B cell (primary cell): ENCODE measurements around the gene ASTL. TPM values are rescaled to one million over a fixed set of nuclear protein-coding genes. Genes with fewer than 3 reads are reported as not detected.

ENCODE experiments used
- ATAC-seq: fragments of 200-7000 bp; cut with Tn5 transposase; one replicate; pipeline ENCODE4 v1.10.0; 2021; ENCODE audit warnings: low read depth, mild to moderate bottlenecking, moderate number of reproducible peaks, moderate library complexity
- CTCF ChIA-PET: fragments of 350-600 bp; sonication (Branson Sonifier 250); formaldehyde crosslinking; loops from one replicate; lab custom pipeline; 2021; ENCODE audit warnings: antibody characterized with exemption, inconsistent platforms; lab: Charles Lee
- POLR2A ChIA-PET: fragments of 350-600 bp; sonication (Branson Sonifier 250); formaldehyde crosslinking; loops from one replicate; lab custom pipeline; 2021; ENCODE audit warnings: antibody characterized with exemption; lab: Charles Lee
- DNase-seq: peaks from one replicate; pipeline ENCODE4 v3.0.0; 2013
- H2AFZ ChIP-seq: 2 replicates; pipeline ENCODE4 v1.6.1; 2012; ENCODE audit warnings: mild to moderate bottlenecking, low read depth, low read length; ENCODE audit not compliant: insufficient read depth, poor library complexity, severe bottlenecking
- H3K27ac ChIP-seq, 2 donors: 1 replicate in 1 of 2; 2 replicates in 1 of 2; pipeline ENCODE4 v1.5.1; 2012 to 2013; ENCODE audit warnings: low read length in 2 of 2, mild to moderate bottlenecking in 2 of 2, moderate library complexity in 1 of 2
- H3K27me3 ChIP-seq, 4 experiments: fragments of 200-600 bp in 1 of 4; sonication (generic) in 1 of 4; replicated peaks in 1 of 4; 1 replicate in 2 of 4; 2 replicates in 2 of 4; pipeline versions ENCODE4 v1.6.1 to v1.7.0; 2013 to 2016; ENCODE audit warnings: low read length in 3 of 4, mild to moderate bottlenecking in 2 of 4, mixed read lengths in 1 of 4, moderate library complexity in 1 of 4; ENCODE audit not compliant: insufficient read depth in 4 of 4, control insufficient read depth in 3 of 4; ENCODE audit errors: control extremely low read depth in 1 of 4
- H3K36me3 ChIP-seq, 2 experiments: replicated peaks in 1 of 2; 1 replicate in 1 of 2; 2 replicates in 1 of 2; pipeline versions ENCODE4 v1.6.1 to v1.7.1; 2013; ENCODE audit warnings: low read length in 1 of 2; ENCODE audit not compliant: insufficient read depth in 2 of 2, control insufficient read depth in 1 of 2; ENCODE audit errors: control extremely low read depth in 1 of 2, extremely low read depth in 1 of 2
- H3K4me1 ChIP-seq, 2 donors: fragments of 200-600 bp in 1 of 2; sonication (generic) in 1 of 2; 1 replicate in 1 of 2; 2 replicates in 1 of 2; pipeline versions ENCODE4 v1.5.1 to v1.6.1; 2013 to 2017; ENCODE audit warnings: low read length in 2 of 2; ENCODE audit not compliant: control insufficient read depth in 2 of 2, insufficient read depth in 2 of 2
- H3K4me2 ChIP-seq: replicated peaks from 2 replicates; pipeline ENCODE3; 2012; ENCODE audit warnings: mild to moderate bottlenecking, low read depth, low read length; ENCODE audit not compliant: poor library complexity, severe bottlenecking
- H3K4me3 ChIP-seq, 5 experiments: fragments of 200-600 bp in 1 of 5; sonication (generic) in 1 of 5; 1 replicate in 3 of 5; 2 replicates in 2 of 5; pipeline versions ENCODE4 v1.5.1 to v1.7.0; 2011 to 2016; ENCODE audit warnings: low read length in 4 of 5, mild to moderate bottlenecking in 4 of 5, low read depth in 2 of 5, control low read depth in 1 of 5, moderate library complexity in 1 of 5; ENCODE audit not compliant: insufficient read depth in 1 of 5; ENCODE audit errors: control extremely low read depth in 1 of 5, extremely low read depth in 1 of 5
- H3K79me2 ChIP-seq: fragments of 200-600 bp; sonication (generic); one replicate; pipeline ENCODE4 v1.6.0; 2016; ENCODE audit warnings: low read length; ENCODE audit not compliant: control insufficient read depth, insufficient read depth
- H3K9ac ChIP-seq: fragments of 200-600 bp; sonication (generic); 2 replicates; pipeline ENCODE4 v1.6.1; 2017; ENCODE audit warnings: mild to moderate bottlenecking, low read length, moderate library complexity
- H3K9me3 ChIP-seq, 3 donors: one replicate each; pipeline versions ENCODE4 v1.6.1 to v1.7.1; 2013; ENCODE audit warnings: low read length in 2 of 3; ENCODE audit not compliant: control insufficient read depth in 2 of 3, insufficient read depth in 1 of 3; ENCODE audit errors: control extremely low read depth in 1 of 3
- H4K20me1 ChIP-seq: 2 replicates; pipeline ENCODE4 v1.6.0; 2012; ENCODE audit warnings: mild to moderate bottlenecking, low read length; ENCODE audit not compliant: insufficient read depth, control insufficient read depth, poor library complexity, severe bottlenecking
- H3K27ac Mint-ChIP-seq: one replicate; pipeline ENCODE4 v1.8.0; 2021; ENCODE audit warnings: mixed read lengths
- H3K27me3 Mint-ChIP-seq: one replicate; pipeline ENCODE4 v1.8.0; 2021; ENCODE audit warnings: mixed read lengths
- H3K4me1 Mint-ChIP-seq: one replicate; pipeline ENCODE4 v1.8.0; 2021; ENCODE audit warnings: mixed read lengths
- H3K4me3 Mint-ChIP-seq: one replicate; pipeline ENCODE4 v1.8.0; 2021; ENCODE audit warnings: mixed read lengths
- H3K9me3 Mint-ChIP-seq: one replicate; pipeline ENCODE4 v1.8.0; 2022; ENCODE audit warnings: mixed read lengths; ENCODE audit not compliant: insufficient read depth
- EZH2 ChIP-seq: IDR thresholded peaks from 2 replicates; pipeline ENCODE4 v1.6.1; 2012; ENCODE audit warnings: borderline replicate concordance, low read depth, mild to moderate bottlenecking, moderate library complexity, low read length; ENCODE audit not compliant: insufficient read depth, poor library complexity, severe bottlenecking
- WGBS: methylation state at CpG from one replicate; pipeline ENCODE4 v1.1.5; 2013; ENCODE audit warnings: missing lambda C conversion rate; ENCODE audit not compliant: insufficient coverage; 5-methylcytosine and 5-hydroxymethylcytosine counted together
- intact Hi-C: fragments of 100-400 bp; cut with micrococcal nuclease; formaldehyde crosslinking; loops from one replicate; pipeline ENCODE4 v1.10.0; 2022
- polyA plus RNA-seq: library from polyadenylated mRNA; depleted of rRNA; stranded (reverse); fragments of >200 nt; gene quantifications from 2 replicates; pipeline ENCODE4 v1.2.3, GENCODE V29; 2012
- total RNA-seq, 2 donors: library from RNA; stranded (reverse); fragments of 120-200 nt in 1 of 2; gene quantifications; 1 replicate in 1 of 2; 2 replicates in 1 of 2; pipeline versions ENCODE4 v1.2.3 to v1.2.4, GENCODE V29; 2013 to 2022
- TF ChIP-seq, protein P1 (sequence below): fragments of 200-600 bp; IDR thresholded peaks from one replicate; pipeline ENCODE4 v1.8.0; 2022; ENCODE audit warnings: antibody characterized with exemption, mild to moderate bottlenecking

ASTL gene
- total and polyA plus RNA-seq, 2 donors (not counting 1 experiment from before 2014, with no cell fraction given), result 0.15 to 0.59 TPM

DNA sequence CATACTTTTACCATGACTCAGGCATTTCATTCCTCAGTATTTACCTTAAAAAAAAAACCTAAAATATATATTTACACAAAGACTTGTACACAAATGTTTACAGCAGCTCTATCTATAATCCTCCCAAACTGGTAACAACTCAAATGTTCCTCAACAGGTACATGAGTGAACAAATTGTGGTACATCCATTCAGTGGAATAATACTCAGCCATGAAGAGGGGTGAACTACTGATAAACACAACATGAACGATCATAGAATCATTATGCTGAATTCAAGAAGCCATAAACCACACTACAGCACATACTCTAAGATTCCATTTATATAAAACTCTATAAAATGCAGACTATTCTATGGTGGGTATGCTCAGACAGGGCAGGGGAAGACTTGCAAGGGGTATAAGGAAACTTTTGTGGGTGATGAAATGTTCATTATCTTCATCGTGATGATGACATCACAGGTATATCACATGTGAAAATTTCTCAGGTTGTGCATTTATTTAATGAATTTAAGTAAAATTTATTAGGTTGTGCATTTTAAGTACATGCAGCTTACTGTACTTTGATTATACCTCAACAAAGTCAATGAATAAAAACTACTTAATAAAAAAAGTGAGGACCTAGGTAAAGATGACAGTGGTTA, 31.7 kb upstream of the ASTL start:
- no peak overlapping the region for H3K9ac ChIP-seq
- H3K4me2 ChIP-seq, result no peak overlapping the region
- CTCF ChIA-PET, result interaction anchor here (1.0 to 17.6 kb wide), 2 partner anchors 26 to 95 kb away, joined by 3 to 1065 read pairs; partner anchors contain the start of genes ASTL and DUSP2
- H4K20me1 ChIP-seq, result no peaks in the 10 kb centered on the region
- H3K36me3 ChIP-seq, result no peaks in the 10 kb centered on the region
- ATAC-seq (no peak), DNase-seq (no peak)
- no peaks in the 10 kb centered on the region for H3K9me3 Mint-ChIP-seq
- peaks cover 8% of the 10 kb centered on the region for H3K4me1 Mint-ChIP-seq
- H3K4me1 ChIP-seq, result peaks cover 0 to 9% of the 10 kb centered on the region in 2 donors
- TF ChIP-seq, protein P1, sequence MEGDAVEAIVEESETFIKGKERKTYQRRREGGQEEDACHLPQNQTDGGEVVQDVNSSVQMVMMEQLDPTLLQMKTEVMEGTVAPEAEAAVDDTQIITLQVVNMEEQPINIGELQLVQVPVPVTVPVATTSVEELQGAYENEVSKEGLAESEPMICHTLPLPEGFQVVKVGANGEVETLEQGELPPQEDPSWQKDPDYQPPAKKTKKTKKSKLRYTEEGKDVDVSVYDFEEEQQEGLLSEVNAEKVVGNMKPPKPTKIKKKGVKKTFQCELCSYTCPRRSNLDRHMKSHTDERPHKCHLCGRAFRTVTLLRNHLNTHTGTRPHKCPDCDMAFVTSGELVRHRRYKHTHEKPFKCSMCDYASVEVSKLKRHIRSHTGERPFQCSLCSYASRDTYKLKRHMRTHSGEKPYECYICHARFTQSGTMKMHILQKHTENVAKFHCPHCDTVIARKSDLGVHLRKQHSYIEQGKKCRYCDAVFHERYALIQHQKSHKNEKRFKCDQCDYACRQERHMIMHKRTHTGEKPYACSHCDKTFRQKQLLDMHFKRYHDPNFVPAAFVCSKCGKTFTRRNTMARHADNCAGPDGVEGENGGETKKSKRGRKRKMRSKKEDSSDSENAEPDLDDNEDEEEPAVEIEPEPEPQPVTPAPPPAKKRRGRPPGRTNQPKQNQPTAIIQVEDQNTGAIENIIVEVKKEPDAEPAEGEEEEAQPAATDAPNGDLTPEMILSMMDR, result no peak
- TF ChIP-seq EZH2, result no peak
- intact Hi-C loops, result no loop called here
- no peaks in the 10 kb centered on the region for H3K27me3 ChIP-seq
- H3K27ac Mint-ChIP-seq, result no peak overlapping the region
- WGBS, result no CpG with 5 or more reads among the region's 2 CpGs
- no peaks in the 10 kb centered on the region for H3K79me2 ChIP-seq
- H3K27ac ChIP-seq, result no peak overlapping the region
- no peaks in the 10 kb centered on the region for H3K27me3 Mint-ChIP-seq
- no peak overlapping the region for H3K4me3 ChIP-seq
- POLR2A ChIA-PET, result no interaction called here
- H3K9me3 ChIP-seq, result peaks cover 0 to 3% (median 2%) of the 10 kb centered on the region in 3 donors
- H2AFZ ChIP-seq, result no peak overlapping the region
- no peak overlapping the region for H3K4me3 Mint-ChIP-seq

DNA sequence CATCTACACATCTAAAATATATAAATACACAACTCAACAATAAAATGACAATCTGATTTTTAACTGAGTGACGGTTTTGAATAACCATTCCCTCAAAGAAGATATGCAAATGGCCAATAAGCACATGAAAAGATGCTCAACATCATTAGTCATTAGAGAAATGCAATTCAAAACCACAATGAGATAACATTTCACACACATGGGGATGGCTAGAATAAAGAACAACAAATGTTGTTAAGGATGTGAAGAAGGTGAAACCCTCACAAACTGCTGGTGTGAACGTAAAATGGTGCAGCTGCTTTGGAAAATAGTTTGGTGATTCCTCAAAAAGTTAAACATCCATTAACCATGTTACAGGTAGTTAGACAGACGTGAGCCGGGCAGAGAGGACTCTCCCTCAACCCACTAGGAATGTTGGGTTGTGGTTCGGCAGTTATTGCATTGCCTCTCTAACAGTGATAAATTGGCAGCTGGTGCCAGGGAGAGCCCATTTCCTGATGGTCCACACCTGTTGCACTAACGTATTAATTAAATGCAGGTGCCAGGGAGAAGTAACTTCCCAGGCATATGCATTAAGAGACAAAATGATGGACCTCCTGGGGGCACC, 29.2 kb upstream of the ASTL start:
- Histone ChIP-seq H2AFZ (no peak overlapping the region), H3K27ac (no peak overlapping the region), H3K9ac (no peak overlapping the region), H3K4me1 (peaks cover 22 to 31% of the 10 kb centered on the region in 2 donors), H3K79me2 (no peaks in the 10 kb centered on the region), H4K20me1 (no peaks in the 10 kb centered on the region), H3K4me3 (no peak overlapping the region), H3K36me3 (no peaks in the 10 kb centered on the region), H3K4me2 (no peak overlapping the region), H3K27me3 (no peaks in the 10 kb centered on the region), H3K9me3 (peaks cover 0 to 3% (median 2%) of the 10 kb centered on the region in 3 donors)
- H3K4me1 Mint-ChIP-seq, result peaks cover 24% of the 10 kb centered on the region
- TF ChIP-seq, protein P1, result no peak
- no peak for TF ChIP-seq EZH2
- POLR2A ChIA-PET, result no interaction called here
- intact Hi-C loops, result no loop called here
- H3K27ac Mint-ChIP-seq, result no peak overlapping the region
- DNase-seq, result no peak
- no peaks in the 10 kb centered on the region for H3K27me3 Mint-ChIP-seq
- no peak for ATAC-seq
- H3K4me3 Mint-ChIP-seq, result no peak overlapping the region
- H3K9me3 Mint-ChIP-seq, result no peaks in the 10 kb centered on the region
- no CpG with 5 or more reads among the region's 6 CpGs for WGBS
- CTCF ChIA-PET, result interaction anchor here (1.5 to 17.6 kb wide), 2 partner anchors 23 to 145 kb away, joined by 3 to 1065 read pairs; partner anchors contain the start of genes ASTL and DUSP2
